Measurements from ENCODE around the gene KIF1A. TPM values are rescaled to one million over a fixed set of nuclear protein-coding genes. Genes with fewer than 3 reads are reported as not detected.

Gene KIF1A
- total RNA-seq, 1 donor from 2014 or later: 0.24 TPM

GRCh38 chr2:240840435-240841060 lies 20.5 kb upstream of the KIF1A start:
- intact Hi-C loops (cut with DNase I): no loop called here
- Histone ChIP-seq H3K27me3 (ENCODE audit: low read depth) (peaks cover 15% of the 10 kb centered on the region), H3K36me3 (no peaks in the 10 kb centered on the region), H3K9me3 (no peaks in the 10 kb centered on the region), H3K27ac (no peak overlapping the region), H3K4me1 (no peaks in the 10 kb centered on the region), H3K4me3 (no peak overlapping the region)
- ATAC-seq (peak; percentile 66 to 71), DNase-seq (no peak)
- TF ChIP-seq CTCF (IDR thresholded peaks at IDR 0.05): peak; percentile 47

GRCh38 chr2:240839152-240840143 lies 19.4 kb upstream of the KIF1A start:
- Histone ChIP-seq H3K9me3 (no peaks in the 10 kb centered on the region), H3K27ac (no peak overlapping the region), H3K36me3 (no peaks in the 10 kb centered on the region), H3K4me3 (no peak overlapping the region), H3K4me1 (no peaks in the 10 kb centered on the region), H3K27me3 (ENCODE audit: low read depth) (peaks cover 15% of the 10 kb centered on the region)
- intact Hi-C loops (cut with DNase I): no loop called here
- ATAC-seq (no peak), DNase-seq (no peak)
- TF ChIP-seq CTCF (IDR thresholded peaks at IDR 0.05): no peak

GRCh38 chr2:240837621-240838020 lies 17.6 kb upstream of the KIF1A start:
- Histone ChIP-seq H3K27me3 (ENCODE audit: low read depth) (peaks cover 16% of the 10 kb centered on the region), H3K36me3 (no peaks in the 10 kb centered on the region), H3K4me1 (no peaks in the 10 kb centered on the region), H3K9me3 (no peaks in the 10 kb centered on the region), H3K27ac (no peak overlapping the region), H3K4me3 (no peak overlapping the region)
- ATAC-seq (no peak), DNase-seq (no peak)
- TF ChIP-seq CTCF (IDR thresholded peaks at IDR 0.05): no peak
- intact Hi-C loops (cut with DNase I): no loop called here

- Histone ChIP-seq H3K36me3 (no peaks in the 10 kb centered on the region), H3K27ac (no peak overlapping the region), H3K27me3 (ENCODE audit: low read depth) (peaks cover 20% of the 10 kb centered on the region), H3K9me3 (no peaks in the 10 kb centered on the region), H3K4me3 (no peak overlapping the region), H3K4me1 (peaks cover 2% of the 10 kb centered on the region)
- no peak for TF ChIP-seq CTCF (IDR thresholded peaks at IDR 0.05)
- DNase-seq: no peak
- intact Hi-C loops (cut with DNase I): no loop called here
- peak in 1 of 2 donors; percentile 6 for ATAC-seq
Measured at GRCh38 chr2:240836781-240837467, 16.9 kb upstream of the KIF1A start.

GRCh38 chr2:240835528-240835927 lies 15.5 kb upstream of the KIF1A start:
- peaks cover 8% of the 10 kb centered on the region for H3K4me1 ChIP-seq
- intact Hi-C loops (cut with DNase I): no loop called here
- ATAC-seq (no peak), DNase-seq (no peak)
- H3K27ac ChIP-seq: no peak overlapping the region
- H3K27me3 ChIP-seq (ENCODE audit: low read depth): peaks cover 27% of the 10 kb centered on the region
- no peak for TF ChIP-seq CTCF (IDR thresholded peaks at IDR 0.05)
- H3K9me3 ChIP-seq: no peaks in the 10 kb centered on the region
- H3K36me3 ChIP-seq: no peaks in the 10 kb centered on the region
- H3K4me3 ChIP-seq: no peak overlapping the region

Measured in lower lobe of right lung (tissue), 2 donors.